Gastroesophageal sphincter (tissue), 3 donors: Measurements from ENCODE around the gene FEM1B.

Source experiments
- EP300 ChIP-seq: sonication (generic); formaldehyde crosslinking; IDR thresholded peaks from one replicate; pipeline ENCODE4 v1.6.1; 2017; ENCODE audit warnings: antibody characterized with exemption, mild to moderate bottlenecking
- POLR2A ChIP-seq, 2 donors: fragments of 450-650 bp; IDR thresholded peaks; one replicate each; pipeline ENCODE4 v1.6.1; 2017; ENCODE audit warnings: antibody characterized with exemption in 2 of 2, mild to moderate bottlenecking in 2 of 2, moderate library complexity in 1 of 2
- POLR2AphosphoS5 ChIP-seq: sonication (generic); formaldehyde crosslinking; IDR thresholded peaks from one replicate; pipeline ENCODE4 v1.6.1; 2017; ENCODE audit warnings: antibody characterized with exemption
- TF ChIP-seq, protein P1 (sequence below), 4 experiments: fragments of 200-600 bp in 2 of 4; fragments of 450-650 bp in 2 of 4; sonication (generic) in 1 of 4; IDR thresholded peaks; one replicate each; pipeline ENCODE4 v1.5.1; 2017 to 2019; ENCODE audit warnings: antibody characterized with exemption in 4 of 4, mild to moderate bottlenecking in 2 of 4, moderate library complexity in 2 of 4

DNA sequence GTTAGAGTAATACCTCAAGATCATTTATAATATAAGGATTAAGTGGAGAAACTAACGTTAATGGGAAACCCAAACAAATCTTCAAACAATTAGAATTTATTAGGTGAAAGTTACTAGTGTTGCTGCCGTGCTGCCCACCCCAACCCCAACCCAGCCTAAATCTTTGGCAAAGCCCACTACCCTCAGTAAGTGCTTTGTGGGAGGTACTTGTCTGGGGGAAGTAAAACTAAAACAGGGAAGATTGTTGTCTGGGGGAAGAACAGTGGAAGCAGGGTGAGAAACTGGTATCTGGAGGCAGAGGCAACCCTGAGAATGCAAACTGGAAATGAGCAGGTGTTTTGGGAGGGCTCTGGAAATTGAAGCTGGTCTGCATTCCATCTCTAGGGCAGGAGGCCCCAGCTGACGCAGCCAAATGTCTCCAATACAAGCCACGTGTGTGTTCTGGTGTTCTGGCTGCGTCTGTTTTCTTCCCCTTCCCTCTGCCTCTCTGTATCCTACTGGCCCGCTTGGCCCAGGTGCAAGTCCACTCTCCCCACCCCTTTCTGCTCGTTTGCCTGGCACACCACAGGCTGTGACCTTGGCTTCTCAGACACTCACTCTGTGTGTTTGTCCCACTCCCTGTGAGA, 32.7 kb downstream of the FEM1B start:
- TF ChIP-seq POLR2A (IDR thresholded peaks at IDR 0.05) (no peak), POLR2AphosphoS5 (no peak), EP300 (no peak)
- TF ChIP-seq, protein P1, sequence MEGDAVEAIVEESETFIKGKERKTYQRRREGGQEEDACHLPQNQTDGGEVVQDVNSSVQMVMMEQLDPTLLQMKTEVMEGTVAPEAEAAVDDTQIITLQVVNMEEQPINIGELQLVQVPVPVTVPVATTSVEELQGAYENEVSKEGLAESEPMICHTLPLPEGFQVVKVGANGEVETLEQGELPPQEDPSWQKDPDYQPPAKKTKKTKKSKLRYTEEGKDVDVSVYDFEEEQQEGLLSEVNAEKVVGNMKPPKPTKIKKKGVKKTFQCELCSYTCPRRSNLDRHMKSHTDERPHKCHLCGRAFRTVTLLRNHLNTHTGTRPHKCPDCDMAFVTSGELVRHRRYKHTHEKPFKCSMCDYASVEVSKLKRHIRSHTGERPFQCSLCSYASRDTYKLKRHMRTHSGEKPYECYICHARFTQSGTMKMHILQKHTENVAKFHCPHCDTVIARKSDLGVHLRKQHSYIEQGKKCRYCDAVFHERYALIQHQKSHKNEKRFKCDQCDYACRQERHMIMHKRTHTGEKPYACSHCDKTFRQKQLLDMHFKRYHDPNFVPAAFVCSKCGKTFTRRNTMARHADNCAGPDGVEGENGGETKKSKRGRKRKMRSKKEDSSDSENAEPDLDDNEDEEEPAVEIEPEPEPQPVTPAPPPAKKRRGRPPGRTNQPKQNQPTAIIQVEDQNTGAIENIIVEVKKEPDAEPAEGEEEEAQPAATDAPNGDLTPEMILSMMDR (IDR thresholded peaks at IDR 0.05): no peak
